Liver (tissue), 9 donors: ENCODE measurements around the gene RSRC1. TPM values are rescaled to one million over a fixed set of nuclear protein-coding genes. Genes with fewer than 3 reads are reported as not detected.

ENCODE experiments used
- DNase-seq: peaks from one replicate; pipeline ENCODE4 v3.0.0-alpha.2; 2017; ENCODE audit warnings: low spot score
- H3K27ac ChIP-seq, 2 donors: one replicate each; pipeline ENCODE4 v1.7.0; 2013; ENCODE audit warnings: inconsistent platforms in 2 of 2, low read length in 2 of 2, control low read depth in 1 of 2, low read depth in 1 of 2, mild to moderate bottlenecking in 1 of 2
- H3K27me3 ChIP-seq, 4 donors: one replicate each; pipeline versions ENCODE4 v1.6.1 to v1.7.0; 2013; ENCODE audit warnings: low read length in 3 of 4, inconsistent platforms in 1 of 4, mild to moderate bottlenecking in 1 of 4, moderate library complexity in 1 of 4; ENCODE audit not compliant: control insufficient read depth in 4 of 4, insufficient read depth in 4 of 4
- H3K36me3 ChIP-seq, 4 donors: one replicate each; pipeline versions ENCODE4 v1.6.1 to v1.7.0; 2013; ENCODE audit warnings: low read length in 3 of 4, mild to moderate bottlenecking in 3 of 4, low read depth in 1 of 4, moderate library complexity in 1 of 4; ENCODE audit not compliant: control insufficient read depth in 4 of 4, insufficient read depth in 3 of 4
- H3K4me1 ChIP-seq, 4 donors: one replicate each; pipeline versions ENCODE4 v1.6.1 to v1.7.0; 2013; ENCODE audit warnings: low read length in 3 of 4, mild to moderate bottlenecking in 3 of 4, moderate library complexity in 1 of 4; ENCODE audit not compliant: control insufficient read depth in 4 of 4, insufficient read depth in 4 of 4
- H3K4me3 ChIP-seq, 3 donors: one replicate each; pipeline versions ENCODE4 v1.6.1 to v1.7.0; 2013; ENCODE audit warnings: low read length in 3 of 3, control low read depth in 1 of 3, low read depth in 1 of 3, mild to moderate bottlenecking in 1 of 3
- H3K9ac ChIP-seq, 2 donors: one replicate each; pipeline ENCODE4 v1.7.0; 2013; ENCODE audit warnings: low read length in 2 of 2, mild to moderate bottlenecking in 2 of 2, moderate library complexity in 2 of 2, control low read depth in 1 of 2, low read depth in 1 of 2
- H3K9me3 ChIP-seq, 4 donors: one replicate each; pipeline versions ENCODE4 v1.6.1 to v1.7.0; 2013; ENCODE audit warnings: low read length in 3 of 4; ENCODE audit not compliant: control insufficient read depth in 4 of 4
- EGR1 ChIP-seq, 2 donors: IDR thresholded peaks; 2 replicates each; pipeline ENCODE4 v1.6.1; 2016 to 2018; ENCODE audit warnings: antibody characterized with exemption in 2 of 2, low read depth in 2 of 2
- FOXA1 ChIP-seq: IDR thresholded peaks from 2 replicates; pipeline ENCODE4 v1.6.1; 2016; ENCODE audit warnings: antibody characterized with exemption
- FOXA2 ChIP-seq: IDR thresholded peaks from 2 replicates; pipeline ENCODE4 v1.6.1; 2016; ENCODE audit warnings: antibody characterized with exemption
- GABPA ChIP-seq, 2 donors: IDR thresholded peaks in 1 of 2; conservative IDR thresholded peaks in 1 of 2; 2 replicates each; pipeline ENCODE4 v1.6.1; 2016; ENCODE audit warnings: antibody characterized with exemption in 2 of 2, mild to moderate bottlenecking in 1 of 2, moderate library complexity in 1 of 2
- HNF4A ChIP-seq, 2 donors: conservative IDR thresholded peaks; 2 replicates each; pipeline ENCODE4 v1.6.1; 2016; ENCODE audit warnings: antibody characterized with exemption in 2 of 2, mild to moderate bottlenecking in 2 of 2
- HNF4G ChIP-seq: IDR thresholded peaks from 2 replicates; pipeline ENCODE4 v1.6.1; 2016; ENCODE audit warnings: antibody characterized with exemption
- JUND ChIP-seq, 2 donors: IDR thresholded peaks; 2 replicates each; pipeline ENCODE4 v1.6.1; 2016; ENCODE audit warnings: antibody characterized with exemption in 2 of 2
- NR2F2 ChIP-seq: IDR thresholded peaks from 2 replicates; pipeline ENCODE4 v1.6.1; 2016; ENCODE audit warnings: antibody characterized with exemption
- RAD21 ChIP-seq, 2 donors: IDR thresholded peaks; 2 replicates each; pipeline ENCODE4 v1.6.1; 2016; ENCODE audit warnings: antibody characterized with exemption in 2 of 2, mild to moderate bottlenecking in 2 of 2
- RXRA ChIP-seq, 2 donors: IDR thresholded peaks; 2 replicates each; pipeline ENCODE4 v1.6.1; 2017 to 2018; ENCODE audit warnings: antibody characterized with exemption in 2 of 2, mild to moderate bottlenecking in 1 of 2
- SP1 ChIP-seq: IDR thresholded peaks from 2 replicates; pipeline ENCODE4 v1.6.1; 2018; ENCODE audit warnings: antibody characterized with exemption, mild to moderate bottlenecking
- TAF1 ChIP-seq: conservative IDR thresholded peaks from 2 replicates; pipeline ENCODE4 v1.6.1; 2016; ENCODE audit warnings: antibody characterized with exemption, mild to moderate bottlenecking
- YY1 ChIP-seq: IDR thresholded peaks from 2 replicates; pipeline ENCODE4 v1.6.1; 2016; ENCODE audit warnings: antibody characterized with exemption, mild to moderate bottlenecking
- WGBS: extraction: QIAGEN DNeasy Blood & Tissue Kit; methylation state at CpG from one replicate; pipeline ENCODE4 v1.1.7; 2013; 5-methylcytosine and 5-hydroxymethylcytosine counted together
- polyA plus RNA-seq, 2 donors: library from polyadenylated mRNA; stranded (reverse) in 1 of 2; unstranded in 1 of 2; fragments of 200-250 nt in 1 of 2; fragments of >200 nt in 1 of 2; fragmentation: Nextera tagmentation in 1 of 2; extraction: Ambion mirVana in 1 of 2; gene quantifications; one replicate each; pipeline versions ENCODE4 v1.2.1 to v1.2.3, GENCODE V29; 2013 to 2015
- total RNA-seq, 2 donors: library from RNA; depleted of rRNA; stranded (reverse); fragments of >200 nt; gene quantifications; one replicate each; pipeline ENCODE4 v1.2.3, GENCODE V29; 2014
- TF ChIP-seq, protein P1 (sequence below): IDR thresholded peaks from 2 replicates; pipeline ENCODE4 v1.6.1; 2016; ENCODE audit warnings: antibody characterized with exemption, mild to moderate bottlenecking
- TF ChIP-seq, protein P2 (sequence below): IDR thresholded peaks from 2 replicates; pipeline ENCODE4 v1.6.1; 2016; ENCODE audit warnings: antibody characterized with exemption
- TF ChIP-seq, protein P3 (sequence below): IDR thresholded peaks from 2 replicates; pipeline ENCODE4 v1.6.1; 2016; ENCODE audit warnings: antibody characterized with exemption
- TF ChIP-seq, protein P4 (sequence below): IDR thresholded peaks from 2 replicates; pipeline ENCODE4 v1.6.1; 2016; ENCODE audit warnings: antibody characterized with exemption
- TF ChIP-seq, protein P5 (sequence below): fragments of 150-350 bp; IDR thresholded peaks from 2 replicates; pipeline ENCODE4 v1.5.1; 2017; ENCODE audit warnings: improper control_type of control experiment, low read depth, low read length; ENCODE audit not compliant: missing input control
- donor health status: healthy.
- donor health status: healthy.
- donor health status: healthy.
- donor health status: healthy.
- donor health status: healthy.

Gene RSRC1
- total and polyA plus RNA-seq, 4 donors = 7.2 to 30.3 (median 20.7) TPM

DNA sequence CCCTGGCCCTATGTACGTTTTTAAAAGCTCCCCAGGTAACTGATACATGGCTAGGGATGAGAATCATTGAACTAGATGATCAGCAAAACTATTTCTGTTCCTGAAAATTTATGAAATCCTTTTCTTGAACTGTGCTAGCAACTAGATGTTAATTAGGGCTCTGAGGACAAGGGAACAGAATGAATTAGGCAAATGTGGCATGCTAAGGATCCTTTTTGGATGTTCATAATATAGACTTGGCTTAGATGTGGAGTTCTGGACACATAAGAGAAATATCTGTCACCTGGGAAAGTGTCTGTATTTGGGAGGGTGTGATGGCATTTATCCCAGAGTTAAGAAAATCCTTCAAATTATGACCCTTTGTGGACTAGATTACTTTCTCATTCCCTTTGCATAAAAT is 71.2 kb downstream of the RSRC1 start:
- H3K9ac ChIP-seq = no peak overlapping the region
- TF ChIP-seq HNF4G (no peak), NR2F2 (no peak), FOXA1 (no peak), GABPA (IDR thresholded peaks at IDR 0.05 in 1 of 2, conservative IDR thresholded peaks at IDR 0.05 in 1 of 2) (no peak), RAD21 (IDR thresholded peaks at IDR 0.05) (no peak), FOXA2 (no peak), HNF4A (conservative IDR thresholded peaks at IDR 0.05) (no peak), EGR1 (IDR thresholded peaks at IDR 0.05; ENCODE audit: low read depth in 2 of 2) (no peak), SP1 (no peak), TAF1 (no peak), YY1 (no peak), JUND (IDR thresholded peaks at IDR 0.05) (no peak), RXRA (IDR thresholded peaks at IDR 0.05) (no peak)
- TF ChIP-seq, protein P1, sequence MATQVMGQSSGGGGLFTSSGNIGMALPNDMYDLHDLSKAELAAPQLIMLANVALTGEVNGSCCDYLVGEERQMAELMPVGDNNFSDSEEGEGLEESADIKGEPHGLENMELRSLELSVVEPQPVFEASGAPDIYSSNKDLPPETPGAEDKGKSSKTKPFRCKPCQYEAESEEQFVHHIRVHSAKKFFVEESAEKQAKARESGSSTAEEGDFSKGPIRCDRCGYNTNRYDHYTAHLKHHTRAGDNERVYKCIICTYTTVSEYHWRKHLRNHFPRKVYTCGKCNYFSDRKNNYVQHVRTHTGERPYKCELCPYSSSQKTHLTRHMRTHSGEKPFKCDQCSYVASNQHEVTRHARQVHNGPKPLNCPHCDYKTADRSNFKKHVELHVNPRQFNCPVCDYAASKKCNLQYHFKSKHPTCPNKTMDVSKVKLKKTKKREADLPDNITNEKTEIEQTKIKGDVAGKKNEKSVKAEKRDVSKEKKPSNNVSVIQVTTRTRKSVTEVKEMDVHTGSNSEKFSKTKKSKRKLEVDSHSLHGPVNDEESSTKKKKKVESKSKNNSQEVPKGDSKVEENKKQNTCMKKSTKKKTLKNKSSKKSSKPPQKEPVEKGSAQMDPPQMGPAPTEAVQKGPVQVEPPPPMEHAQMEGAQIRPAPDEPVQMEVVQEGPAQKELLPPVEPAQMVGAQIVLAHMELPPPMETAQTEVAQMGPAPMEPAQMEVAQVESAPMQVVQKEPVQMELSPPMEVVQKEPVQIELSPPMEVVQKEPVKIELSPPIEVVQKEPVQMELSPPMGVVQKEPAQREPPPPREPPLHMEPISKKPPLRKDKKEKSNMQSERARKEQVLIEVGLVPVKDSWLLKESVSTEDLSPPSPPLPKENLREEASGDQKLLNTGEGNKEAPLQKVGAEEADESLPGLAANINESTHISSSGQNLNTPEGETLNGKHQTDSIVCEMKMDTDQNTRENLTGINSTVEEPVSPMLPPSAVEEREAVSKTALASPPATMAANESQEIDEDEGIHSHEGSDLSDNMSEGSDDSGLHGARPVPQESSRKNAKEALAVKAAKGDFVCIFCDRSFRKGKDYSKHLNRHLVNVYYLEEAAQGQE = no peak
- TF ChIP-seq, protein P2, sequence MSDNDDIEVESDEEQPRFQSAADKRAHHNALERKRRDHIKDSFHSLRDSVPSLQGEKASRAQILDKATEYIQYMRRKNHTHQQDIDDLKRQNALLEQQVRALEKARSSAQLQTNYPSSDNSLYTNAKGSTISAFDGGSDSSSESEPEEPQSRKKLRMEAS = no peak
- TF ChIP-seq, protein P3, sequence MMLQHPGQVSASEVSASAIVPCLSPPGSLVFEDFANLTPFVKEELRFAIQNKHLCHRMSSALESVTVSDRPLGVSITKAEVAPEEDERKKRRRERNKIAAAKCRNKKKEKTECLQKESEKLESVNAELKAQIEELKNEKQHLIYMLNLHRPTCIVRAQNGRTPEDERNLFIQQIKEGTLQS = no peak
- TF ChIP-seq, protein P4, sequence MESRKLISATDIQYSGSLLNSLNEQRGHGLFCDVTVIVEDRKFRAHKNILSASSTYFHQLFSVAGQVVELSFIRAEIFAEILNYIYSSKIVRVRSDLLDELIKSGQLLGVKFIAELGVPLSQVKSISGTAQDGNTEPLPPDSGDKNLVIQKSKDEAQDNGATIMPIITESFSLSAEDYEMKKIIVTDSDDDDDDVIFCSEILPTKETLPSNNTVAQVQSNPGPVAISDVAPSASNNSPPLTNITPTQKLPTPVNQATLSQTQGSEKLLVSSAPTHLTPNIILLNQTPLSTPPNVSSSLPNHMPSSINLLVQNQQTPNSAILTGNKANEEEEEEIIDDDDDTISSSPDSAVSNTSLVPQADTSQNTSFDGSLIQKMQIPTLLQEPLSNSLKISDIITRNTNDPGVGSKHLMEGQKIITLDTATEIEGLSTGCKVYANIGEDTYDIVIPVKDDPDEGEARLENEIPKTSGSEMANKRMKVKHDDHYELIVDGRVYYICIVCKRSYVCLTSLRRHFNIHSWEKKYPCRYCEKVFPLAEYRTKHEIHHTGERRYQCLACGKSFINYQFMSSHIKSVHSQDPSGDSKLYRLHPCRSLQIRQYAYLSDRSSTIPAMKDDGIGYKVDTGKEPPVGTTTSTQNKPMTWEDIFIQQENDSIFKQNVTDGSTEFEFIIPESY = no peak
- TF ChIP-seq, protein P5, sequence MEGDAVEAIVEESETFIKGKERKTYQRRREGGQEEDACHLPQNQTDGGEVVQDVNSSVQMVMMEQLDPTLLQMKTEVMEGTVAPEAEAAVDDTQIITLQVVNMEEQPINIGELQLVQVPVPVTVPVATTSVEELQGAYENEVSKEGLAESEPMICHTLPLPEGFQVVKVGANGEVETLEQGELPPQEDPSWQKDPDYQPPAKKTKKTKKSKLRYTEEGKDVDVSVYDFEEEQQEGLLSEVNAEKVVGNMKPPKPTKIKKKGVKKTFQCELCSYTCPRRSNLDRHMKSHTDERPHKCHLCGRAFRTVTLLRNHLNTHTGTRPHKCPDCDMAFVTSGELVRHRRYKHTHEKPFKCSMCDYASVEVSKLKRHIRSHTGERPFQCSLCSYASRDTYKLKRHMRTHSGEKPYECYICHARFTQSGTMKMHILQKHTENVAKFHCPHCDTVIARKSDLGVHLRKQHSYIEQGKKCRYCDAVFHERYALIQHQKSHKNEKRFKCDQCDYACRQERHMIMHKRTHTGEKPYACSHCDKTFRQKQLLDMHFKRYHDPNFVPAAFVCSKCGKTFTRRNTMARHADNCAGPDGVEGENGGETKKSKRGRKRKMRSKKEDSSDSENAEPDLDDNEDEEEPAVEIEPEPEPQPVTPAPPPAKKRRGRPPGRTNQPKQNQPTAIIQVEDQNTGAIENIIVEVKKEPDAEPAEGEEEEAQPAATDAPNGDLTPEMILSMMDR = no peak
- H3K36me3 ChIP-seq = no peaks in the 10 kb centered on the region
- WGBS = 84% methylated on average over 1 of the region's 1 CpG
- DNase-seq = no peak
- H3K4me3 ChIP-seq = no peak overlapping the region
- H3K27me3 ChIP-seq = no peaks in the 10 kb centered on the region
- H3K9me3 ChIP-seq = peaks cover 0 to 2% (median 0%) of the 10 kb centered on the region in 4 donors
- no peaks in the 10 kb centered on the region for H3K4me1 ChIP-seq
- no peak overlapping the region for H3K27ac ChIP-seq
